K562 (cell line): ENCODE results near the gene SPATA3. TPM values are rescaled to one million over a fixed set of nuclear protein-coding genes. Genes with fewer than 3 reads are reported as not detected.

Experiments
- ATAC-seq: fragments of 200-7000 bp; cut with Tn5 transposase; 3 replicates; pipeline ENCODE4 v1.9.1; 2020; ENCODE audit warnings: moderate library complexity
- BruUV-seq: library from RNA; stranded (reverse); fragments of 400-500 nt; replicated peaks from 2 replicates; lab custom pipeline; 2021; lab: Mats Ljungman, UMichigan
- CTCF ChIA-PET: fragments of 300-600 bp; formaldehyde crosslinking; extraction: SDS; loops from one replicate; lab custom pipeline; 2021; ENCODE audit warnings: low intra/inter-chr PET ratio; lab: Yijun Ruan, JAX
- POLR2A ChIA-PET: fragments of 300-600, 350-650 bp; sonication (Branson Sonifier 250); formaldehyde crosslinking; extraction: SDS; loops from one replicate; lab custom pipeline; 2021; ENCODE audit warnings: antibody characterized with exemption, inconsistent platforms; lab: Yijun Ruan, JAX
- DNase-seq, 4 experiments: peaks; one replicate each; pipeline versions ENCODE4 v3.0.0 to v3.0.0-alpha.2; 2011 to 2018; ENCODE audit warnings: low spot score in 3 of 4, mixed read lengths in 3 of 4; ENCODE audit errors: extremely low read depth in 1 of 4
- FAIRE-seq: peaks from 2 replicates; lab custom pipeline; 2011; peaks lifted over from hg19 to GRCh38; lab: Jason Lieb, UNC
- H2AFZ ChIP-seq: 2 replicates; pipeline ENCODE4 v1.6.0; 2011; ENCODE audit warnings: low read depth, low read length, control low read depth, inconsistent platforms
- H3K27ac ChIP-seq: fragments of 200-600 bp; 3 replicates; pipeline ENCODE4 v1.8.0; 2011; ENCODE audit warnings: low read depth, mild to moderate bottlenecking, control low read depth, inconsistent platforms, low read length, moderate library complexity, mixed read lengths; ENCODE audit errors: extremely low read depth
- H3K27me3 ChIP-seq, 2 experiments: fragments of 300-600 bp in 1 of 2; 2 replicates in 1 of 2; 3 replicates in 1 of 2; pipeline versions ENCODE4 v1.6.0 to v1.8.0; 2011; ENCODE audit warnings: inconsistent platforms in 2 of 2, low read length in 2 of 2, mild to moderate bottlenecking in 1 of 2, mixed read lengths in 1 of 2, moderate library complexity in 1 of 2; ENCODE audit not compliant: control insufficient read depth in 2 of 2, insufficient read depth in 2 of 2
- H3K36me3 ChIP-seq: fragments of 300-600 bp; 3 replicates; pipeline ENCODE4 v1.8.0; 2011; ENCODE audit warnings: mild to moderate bottlenecking, low read length, inconsistent platforms; ENCODE audit not compliant: control insufficient read depth, insufficient read depth
- H3K4me1 ChIP-seq, 2 experiments: fragments of 200-600 bp in 1 of 2; replicated peaks in 1 of 2; 2 replicates in 1 of 2; 3 replicates in 1 of 2; pipeline versions ENCODE4 v1.5.1 to v1.8.0; 2011; ENCODE audit warnings: inconsistent platforms in 2 of 2, low read length in 2 of 2, mild to moderate bottlenecking in 1 of 2, mixed read lengths in 1 of 2, moderate library complexity in 1 of 2; ENCODE audit not compliant: control insufficient read depth in 2 of 2, insufficient read depth in 2 of 2
- H3K4me2 ChIP-seq: 2 replicates; pipeline ENCODE4 v1.6.1; 2011; ENCODE audit warnings: low read length, control low read depth, inconsistent platforms, mixed read lengths; ENCODE audit not compliant: insufficient read depth
- H3K4me3 ChIP-seq: fragments of 200-600 bp; sonication (generic), shearing (Covaris generic); 2 replicates; pipeline ENCODE4 v1.5.1; 2016; ENCODE audit warnings: control low read depth, inconsistent platforms
- H3K79me2 ChIP-seq: fragments of 200-600 bp; 3 replicates; pipeline ENCODE4 v1.8.0; 2011; ENCODE audit warnings: low read length, inconsistent platforms; ENCODE audit not compliant: control insufficient read depth, insufficient read depth
- H3K9ac ChIP-seq, 2 experiments: 2 replicates each; pipeline versions ENCODE4 v1.6.0 to v1.6.1; 2011; ENCODE audit warnings: low read depth in 2 of 2, low read length in 2 of 2, control low read depth in 1 of 2, inconsistent platforms in 1 of 2, mild to moderate bottlenecking in 1 of 2, mixed read lengths in 1 of 2; ENCODE audit not compliant: insufficient read depth in 1 of 2
- H3K9me1 ChIP-seq: one replicate; pipeline ENCODE4 v1.6.0; 2011; ENCODE audit warnings: inconsistent platforms, mild to moderate bottlenecking, low read length, moderate library complexity; ENCODE audit not compliant: control insufficient read depth, insufficient read depth
- H3K9me3 ChIP-seq: replicated peaks from 2 replicates; pipeline ENCODE4 v1.5.1; 2011; ENCODE audit warnings: low read depth, low read length, inconsistent platforms; ENCODE audit not compliant: control insufficient read depth, insufficient read depth
- H4K20me1 ChIP-seq: replicated peaks from 2 replicates; pipeline ENCODE4 v1.6.1; 2011; ENCODE audit warnings: low read length, inconsistent platforms, mixed read lengths; ENCODE audit not compliant: control insufficient read depth, insufficient read depth
- CREM ChIP-seq: IDR thresholded peaks from 2 replicates; pipeline ENCODE4 v1.6.1; 2014; ENCODE audit warnings: antibody characterized with exemption, low read depth
- E2F5 ChIP-seq: sonication (generic); formaldehyde crosslinking; IDR thresholded peaks from 2 replicates; pipeline ENCODE4 v1.8.0; 2022; ENCODE audit warnings: mild to moderate bottlenecking, missing genetic modification reagents
- ETV6 ChIP-seq, 3 experiments: fragments of 150-350 bp in 1 of 3; sonication (generic) in 1 of 3; formaldehyde crosslinking in 1 of 3; IDR thresholded peaks; 2 replicates each; pipeline versions ENCODE4 v1.6.1 to v1.8.0; 2014 to 2022; ENCODE audit warnings: borderline replicate concordance in 2 of 3, low read depth in 2 of 3, antibody characterized with exemption in 1 of 3, low read length in 1 of 3, mild to moderate bottlenecking in 1 of 3, missing genetic modification reagents in 1 of 3
- KDM2B ChIP-seq: fragments of 250-450 bp; sonication (Bioruptor Pico); IDR thresholded peaks from 2 replicates; pipeline ENCODE4 v1.8.0; 2021; ENCODE audit warnings: mild to moderate bottlenecking, moderate library complexity
- MTF1 ChIP-seq: fragments of 250-450 bp; sonication (Bioruptor Pico); IDR thresholded peaks from 2 replicates; pipeline ENCODE4 v1.9.0; 2021; ENCODE audit warnings: moderate library complexity, mild to moderate bottlenecking, inconsistent platforms, borderline replicate concordance
- NFRKB ChIP-seq: fragments of 450-650 bp; IDR thresholded peaks from 2 replicates; pipeline ENCODE4 v1.6.1; 2016; ENCODE audit warnings: low read depth
- NR1H2 ChIP-seq: sonication (generic); formaldehyde crosslinking; IDR thresholded peaks from 2 replicates; pipeline ENCODE4 v1.4.0; 2020; ENCODE audit warnings: mild to moderate bottlenecking, missing genetic modification reagents
- NR2C2 ChIP-seq, 2 experiments: fragments of 200-800 bp in 1 of 2; sonication (Bioruptor generic) in 1 of 2; sonication (generic) in 1 of 2; formaldehyde crosslinking in 1 of 2; IDR thresholded peaks; 2 replicates each; pipeline versions ENCODE4 v1.6.1 to v1.8.0; 2016 to 2022; ENCODE audit warnings: mild to moderate bottlenecking in 1 of 2, missing compliant biosample characterization in 1 of 2, missing genetic modification characterization in 1 of 2, missing genetic modification reagents in 1 of 2
- POLR3A ChIP-seq: IDR thresholded peaks from 2 replicates; pipeline ENCODE4 v1.6.1; 2011; ENCODE audit warnings: borderline replicate concordance, mild to moderate bottlenecking, moderate library complexity; ENCODE audit not compliant: insufficient read length, insufficient read depth; ENCODE audit errors: extremely low read depth
- RBM17 ChIP-seq: fragments of 200-400 bp; formaldehyde crosslinking; IDR thresholded peaks from 2 replicates; pipeline ENCODE4 v1.6.1; 2017; ENCODE audit warnings: low read depth, mild to moderate bottlenecking, low read length, borderline replicate concordance
- SMARCA4 ChIP-seq: fragments of 450-650 bp; IDR thresholded peaks from 2 replicates; pipeline ENCODE4 v1.6.1; 2016
- SMARCA5 ChIP-seq: fragments of 450-650 bp; IDR thresholded peaks from 2 replicates; pipeline ENCODE4 v1.6.1; 2016
- ZNF699 ChIP-seq: fragments of 250-450 bp; sonication (Bioruptor Pico); IDR thresholded peaks from 2 replicates; pipeline ENCODE4 v1.8.0; 2021; ENCODE audit warnings: mild to moderate bottlenecking, moderate library complexity; ENCODE audit not compliant: insufficient replicate concordance
- ZNF778 ChIP-seq: fragments of 450-650 bp; formaldehyde crosslinking; IDR thresholded peaks from 2 replicates; pipeline ENCODE4 v1.4.0; 2020; ENCODE audit warnings: mild to moderate bottlenecking, moderate library complexity
- WGBS: fragments of 100-300 bp; shearing (Covaris generic); methylation state at CpG from one replicate; pipeline ENCODE4 v1.1.6; 2016; ENCODE audit warnings: low coverage, mixed read lengths; ENCODE audit not compliant: insufficient coverage; ENCODE audit errors: missing lambda C conversion rate; 5-methylcytosine and 5-hydroxymethylcytosine counted together
- in situ Hi-C: fragments of 300-500 bp; cut with MboI; formaldehyde crosslinking; loops from 4 replicates; pipeline ENCODE4 v1.15.0; 2018; ENCODE audit warnings: inconsistent platforms, mixed read lengths
- intact Hi-C: fragments of 100-400 bp; cut with micrococcal nuclease; formaldehyde crosslinking; loops from 2 replicates; pipeline ENCODE4 v1.14.2; 2022
- polyA plus RNA-seq, 8 experiments: library from polyadenylated mRNA; depleted of rRNA in 4 of 8; stranded (reverse) in 5 of 8; unstranded in 3 of 8; fragments of >200 nt; fragmentation: Nextera tagmentation in 2 of 8; fragmentation: Illumina TruSeq in 1 of 8; extraction: Ambion mirVana in 2 of 8; extraction: Trizol in 1 of 8; gene quantifications; 2 replicates each; pipeline versions ENCODE4 v1.2.1 to v1.2.3, GENCODE V29; 2011 to 2014; ENCODE audit warnings: inconsistent platforms in 1 of 8, missing spikeins in 1 of 8
- total RNA-seq, 7 experiments: library from RNA; depleted of rRNA in 6 of 7; stranded (reverse); fragments of >200 nt in 6 of 7; fragmentation: Illumina TruSeq in 2 of 7; extraction: Trizol in 2 of 7; gene quantifications; 2 replicates each; pipeline versions ENCODE4 v1.2.1 to v1.2.3, GENCODE V29; 2011 to 2021; ENCODE audit warnings: low replicate concordance in 1 of 7
- TF ChIP-seq, protein P1 (sequence below): fragments of 450-650 bp; formaldehyde crosslinking; IDR thresholded peaks from 2 replicates; pipeline ENCODE4 v1.4.0; 2020; ENCODE audit warnings: mild to moderate bottlenecking, moderate library complexity

The SPATA3 gene
- total and polyA plus RNA-seq, 9 of the 15 experiments (the other 6 are each of a cell fraction or from before 2014, with no cell fraction given), result not detected

DNA sequence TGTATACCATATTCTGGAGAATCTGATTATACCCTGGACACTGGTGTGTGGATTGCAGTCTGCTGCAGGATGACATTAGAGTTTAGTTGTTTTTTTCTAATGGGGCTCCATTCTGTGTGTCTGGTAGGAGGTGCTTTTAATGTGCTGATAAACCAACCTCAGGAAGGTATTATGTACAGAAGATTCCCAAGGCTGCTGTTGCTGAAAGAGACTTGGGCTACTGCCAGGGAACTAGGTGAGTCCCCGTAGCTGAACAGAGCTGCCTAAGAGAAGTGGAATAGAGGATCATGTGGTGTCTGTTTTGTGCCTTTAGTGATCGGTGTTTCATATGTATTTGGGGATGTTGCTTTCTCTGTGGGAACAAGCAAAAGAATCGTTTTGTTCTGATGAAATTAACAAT lies 16.5 kb downstream of the SPATA3 start:
- CTCF ChIA-PET, result no interaction called here
- no peak overlapping the region for H3K4me3 ChIP-seq
- H4K20me1 ChIP-seq, result no peaks in the 10 kb centered on the region; the same call in 1 of the 2 replicates
- H2AFZ ChIP-seq, result no peak overlapping the region
- H3K4me2 ChIP-seq, result no peak overlapping the region
- no peak for FAIRE-seq
- peaks cover 10 to 24% of the 10 kb centered on the region in 2 experiments; a peak in 3 of 5 replicates for H3K27me3 ChIP-seq
- H3K79me2 ChIP-seq, result no peaks in the 10 kb centered on the region
- 0% methylated on average over 3 of the region's 3 CpGs for WGBS
- H3K9me3 ChIP-seq, result no peaks in the 10 kb centered on the region
- no peak overlapping the region for H3K9ac ChIP-seq
- no peak overlapping the region for H3K27ac ChIP-seq
- no TSS peak for BruUV-seq
- no peaks in the 10 kb centered on the region for H3K36me3 ChIP-seq
- TF ChIP-seq MTF1, result no peak
- TF ChIP-seq NR2C2 (CRISPR knock-in tag; IDR thresholded peaks at IDR 0.05), result no peak
- TF ChIP-seq NR2C2 (tag; IDR thresholded peaks at IDR 0.05), result no peak
- TF ChIP-seq ZNF778, result no peak
- TF ChIP-seq POLR3A, result no peak
- TF ChIP-seq CREM, result no peak
- no peak for TF ChIP-seq SMARCA4
- TF ChIP-seq ZNF699 (CRISPR knock-in tag), result no peak
- in situ Hi-C loops (no loop called here), intact Hi-C loops (no loop called here)
- ATAC-seq, result no peak
- no peaks in the 10 kb centered on the region for H3K4me1 ChIP-seq
- H3K9me1 ChIP-seq, result no peaks in the 10 kb centered on the region
- POLR2A ChIA-PET, result no interaction called here
- DNase-seq, result no peak

DNA sequence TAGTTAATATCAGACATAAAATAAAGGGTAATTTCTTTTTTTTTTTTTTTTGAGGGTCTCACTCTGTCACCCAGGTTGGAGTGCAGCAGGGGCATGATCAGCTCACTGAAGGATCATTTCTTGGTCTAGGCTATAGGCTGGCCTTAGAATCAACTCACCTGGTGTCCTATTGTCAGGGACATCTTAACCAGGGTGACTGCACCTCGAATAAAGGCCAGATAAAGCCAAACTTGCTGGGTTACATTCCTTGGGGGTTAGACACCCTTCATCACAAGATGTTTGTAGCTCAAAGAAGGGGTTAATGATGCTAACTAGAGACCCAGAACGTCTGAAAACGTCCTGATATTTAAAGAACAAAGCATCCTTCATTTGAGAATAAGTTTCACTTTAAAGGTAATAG lies 17.9 kb downstream of the SPATA3 start:
- Histone ChIP-seq H2AFZ (no peak overlapping the region), H4K20me1 (no peaks in the 10 kb centered on the region; the same call in 1 of the 2 replicates), H3K4me3 (no peak overlapping the region), H3K27me3 (peaks cover 7 to 11% of the 10 kb centered on the region in 2 experiments; a peak in 3 of 5 replicates), H3K27ac (no peak overlapping the region), H3K79me2 (no peaks in the 10 kb centered on the region), H3K4me2 (no peak overlapping the region), H3K9me3 (no peaks in the 10 kb centered on the region), H3K9ac (no peak overlapping the region), H3K36me3 (no peaks in the 10 kb centered on the region), H3K4me1 (no peaks in the 10 kb centered on the region), H3K9me1 (no peaks in the 10 kb centered on the region)
- ChIA-PET CTCF (no interaction called here), POLR2A (no interaction called here)
- intact Hi-C loops, result no loop called here
- 0% methylated on average over 3 of the region's 3 CpGs for WGBS
- ATAC-seq (no peak), FAIRE-seq (no peak), DNase-seq (no peak)
- in situ Hi-C loops, result no loop called here
- no TSS peak for BruUV-seq
- TF ChIP-seq NFRKB, result no peak
- no peak for TF ChIP-seq NR1H2
- no peak for TF ChIP-seq KDM2B (CRISPR knock-in tag)
- no peak for TF ChIP-seq SMARCA5
- no peak for TF ChIP-seq ETV6 (IDR thresholded peaks at IDR 0.05; ENCODE audit: borderline replicate concordance in 1 of 2, low read depth in 2 of 2, low read length in 1 of 2)
- TF ChIP-seq ETV6 (CRISPR knock-in tag; IDR thresholded peaks at IDR 0.05; ENCODE audit: borderline replicate concordance), result no peak
- TF ChIP-seq, protein P1, sequence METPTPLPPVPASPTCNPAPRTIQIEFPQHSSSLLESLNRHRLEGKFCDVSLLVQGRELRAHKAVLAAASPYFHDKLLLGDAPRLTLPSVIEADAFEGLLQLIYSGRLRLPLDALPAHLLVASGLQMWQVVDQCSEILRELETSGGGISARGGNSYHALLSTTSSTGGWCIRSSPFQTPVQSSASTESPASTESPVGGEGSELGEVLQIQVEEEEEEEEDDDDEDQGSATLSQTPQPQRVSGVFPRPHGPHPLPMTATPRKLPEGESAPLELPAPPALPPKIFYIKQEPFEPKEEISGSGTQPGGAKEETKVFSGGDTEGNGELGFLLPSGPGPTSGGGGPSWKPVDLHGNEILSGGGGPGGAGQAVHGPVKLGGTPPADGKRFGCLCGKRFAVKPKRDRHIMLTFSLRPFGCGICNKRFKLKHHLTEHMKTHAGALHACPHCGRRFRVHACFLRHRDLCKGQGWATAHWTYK, result no peak
- no peak for TF ChIP-seq E2F5 (CRISPR knock-in tag)
- TF ChIP-seq RBM17, result no peak
